ENCODE data around the gene CERKL. TPM values are rescaled to one million over a fixed set of nuclear protein-coding genes. Genes with fewer than 3 reads are reported as not detected.

Gene CERKL
- total and polyA plus RNA-seq, 12 donors, result not detected

- TF ChIP-seq, protein P1, sequence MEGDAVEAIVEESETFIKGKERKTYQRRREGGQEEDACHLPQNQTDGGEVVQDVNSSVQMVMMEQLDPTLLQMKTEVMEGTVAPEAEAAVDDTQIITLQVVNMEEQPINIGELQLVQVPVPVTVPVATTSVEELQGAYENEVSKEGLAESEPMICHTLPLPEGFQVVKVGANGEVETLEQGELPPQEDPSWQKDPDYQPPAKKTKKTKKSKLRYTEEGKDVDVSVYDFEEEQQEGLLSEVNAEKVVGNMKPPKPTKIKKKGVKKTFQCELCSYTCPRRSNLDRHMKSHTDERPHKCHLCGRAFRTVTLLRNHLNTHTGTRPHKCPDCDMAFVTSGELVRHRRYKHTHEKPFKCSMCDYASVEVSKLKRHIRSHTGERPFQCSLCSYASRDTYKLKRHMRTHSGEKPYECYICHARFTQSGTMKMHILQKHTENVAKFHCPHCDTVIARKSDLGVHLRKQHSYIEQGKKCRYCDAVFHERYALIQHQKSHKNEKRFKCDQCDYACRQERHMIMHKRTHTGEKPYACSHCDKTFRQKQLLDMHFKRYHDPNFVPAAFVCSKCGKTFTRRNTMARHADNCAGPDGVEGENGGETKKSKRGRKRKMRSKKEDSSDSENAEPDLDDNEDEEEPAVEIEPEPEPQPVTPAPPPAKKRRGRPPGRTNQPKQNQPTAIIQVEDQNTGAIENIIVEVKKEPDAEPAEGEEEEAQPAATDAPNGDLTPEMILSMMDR (IDR thresholded peaks at IDR 0.05), result no peak
- ATAC-seq, result no peak
- intact Hi-C loops (cut with DNase I), result no loop called here
- DNase-seq, result no peak
- Histone ChIP-seq H3K27me3 (peaks cover 0 to 31% (median 15%) of the 10 kb centered on the region in 7 donors), H3K4me1 (no peaks in the 10 kb centered on the region), H3K4me3 (no peak overlapping the region), H3K9me3 (no peaks in the 10 kb centered on the region), H3K27ac (no peak overlapping the region), H3K36me3 (no peaks in the 10 kb centered on the region)
- WGBS, 2 donors, result 85 to 96% methylated on average over 1 of the region's 1 CpG
Observed at GRCh38 chr2:181646415-181646987, 10.4 kb downstream of the CERKL start.

DNA sequence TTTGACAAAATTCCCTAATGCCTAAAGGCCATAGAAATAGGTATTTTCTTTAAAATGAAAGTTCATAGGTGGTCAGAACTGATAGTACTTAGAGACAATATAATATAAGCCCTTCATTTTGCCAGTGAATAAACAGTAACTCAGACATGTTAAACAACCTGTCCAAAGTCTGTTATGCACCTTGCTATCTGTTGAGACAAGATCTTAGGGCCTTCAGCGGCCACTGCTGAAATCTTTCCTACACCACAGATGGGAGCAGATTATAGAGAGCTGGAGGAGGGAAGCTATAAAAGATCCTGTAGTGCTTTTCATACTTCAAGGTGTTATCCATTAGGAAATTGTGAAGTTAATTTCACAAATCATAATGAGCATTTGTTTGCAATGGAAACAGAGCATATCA lies 13.8 kb downstream of the CERKL start:
- DNase-seq (no peak), ATAC-seq (no peak)
- intact Hi-C loops (cut with DNase I), result no loop called here
- H3K36me3 ChIP-seq, result no peaks in the 10 kb centered on the region
- H3K27me3 ChIP-seq, result peaks cover 0 to 30% (median 12%) of the 10 kb centered on the region in 7 donors
- TF ChIP-seq, protein P1 (IDR thresholded peaks at IDR 0.05), result no peak
- no peak overlapping the region for H3K27ac ChIP-seq
- 60 to 69% methylated on average over 1 of the region's 1 CpG for WGBS, 2 donors
- no peak overlapping the region for H3K4me3 ChIP-seq
- no peaks in the 10 kb centered on the region for H3K9me3 ChIP-seq
- no peaks in the 10 kb centered on the region for H3K4me1 ChIP-seq

GRCh38 chr2:181642086-181642485 lies 14.8 kb downstream of the CERKL start:
- H3K36me3 ChIP-seq, result no peaks in the 10 kb centered on the region
- TF ChIP-seq, protein P1 (IDR thresholded peaks at IDR 0.05), result no peak
- no peaks in the 10 kb centered on the region for H3K4me1 ChIP-seq
- no peaks in the 10 kb centered on the region for H3K9me3 ChIP-seq
- DNase-seq (no peak), ATAC-seq (no peak)
- no peak overlapping the region for H3K27ac ChIP-seq
- intact Hi-C loops (cut with DNase I), result no loop called here
- peaks cover 0 to 30% (median 11%) of the 10 kb centered on the region in 7 donors for H3K27me3 ChIP-seq
- no peak overlapping the region for H3K4me3 ChIP-seq
- 75 to 76% methylated on average over 4 of the region's 4 CpGs for WGBS, 2 donors

- no peaks in the 10 kb centered on the region for H3K9me3 ChIP-seq
- peaks cover 0 to 21% (median 4%) of the 10 kb centered on the region in 7 donors for H3K27me3 ChIP-seq
- no peak for DNase-seq
- no peak overlapping the region for H3K27ac ChIP-seq
- 0 to 25% methylated on average over 1 of the region's 1 CpG for WGBS, 2 donors
- no peaks in the 10 kb centered on the region for H3K4me1 ChIP-seq
- TF ChIP-seq, protein P1 (IDR thresholded peaks at IDR 0.05), result no peak
- no peaks in the 10 kb centered on the region for H3K36me3 ChIP-seq
- H3K4me3 ChIP-seq, result no peak overlapping the region
- no peak for ATAC-seq
- intact Hi-C loops (cut with DNase I), result no loop called here
Observed at GRCh38 chr2:181639686-181640085, 17.2 kb downstream of the CERKL start.
